HG03025 (cell line): Measurements from ENCODE around the gene CFAP210.

ENCODE experiments used
- ATAC-seq: cut with Tn5 transposase; IDR thresholded peaks from one replicate; pipeline ENCODE4 v1.9.1; 2021; ENCODE audit warnings: mild to moderate bottlenecking, moderate library complexity; ENCODE audit not compliant: unreplicated experiment, low FRiP score

Gene CFAP210

DNA sequence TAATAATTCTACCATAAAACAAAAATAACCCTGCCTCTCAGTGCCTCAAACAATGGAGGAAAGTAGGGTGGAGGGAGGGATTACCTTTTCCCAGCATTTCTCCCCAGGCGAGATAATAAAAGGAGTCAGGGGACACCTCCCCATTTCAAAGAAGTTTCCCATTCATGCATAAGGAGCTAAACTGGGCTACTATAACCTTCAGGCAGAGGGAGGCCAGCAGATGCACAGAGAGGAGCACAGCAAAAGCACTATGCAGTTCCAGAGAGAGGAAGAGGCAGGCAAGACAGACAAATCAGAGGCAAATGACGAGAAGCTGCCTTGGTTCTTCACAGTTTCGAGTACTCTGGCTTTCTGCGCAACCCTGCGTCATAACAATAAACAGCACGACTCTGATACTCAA lies 17.4 kb downstream of the CFAP210 start:
- ATAC-seq: no peak

DNA sequence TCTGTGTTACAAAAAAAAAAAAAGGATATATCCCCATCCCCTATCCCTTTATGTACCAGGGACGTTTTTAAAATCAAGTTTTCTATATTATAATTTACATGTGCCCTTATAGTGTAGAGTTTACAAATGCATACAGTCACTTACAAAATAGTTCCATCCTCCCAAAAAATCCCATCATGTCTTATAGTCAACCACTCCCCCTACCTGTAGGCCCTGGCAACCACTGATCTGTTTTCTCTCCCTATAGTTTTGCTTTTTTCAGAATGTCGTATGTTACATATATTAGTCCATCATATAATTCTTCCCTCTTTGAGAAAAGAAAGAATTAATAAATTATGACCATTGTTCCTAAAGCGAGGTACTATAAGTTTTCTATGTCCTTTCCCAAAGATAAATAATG lies 17.8 kb downstream of the CFAP210 start:
- no peak for ATAC-seq

DNA sequence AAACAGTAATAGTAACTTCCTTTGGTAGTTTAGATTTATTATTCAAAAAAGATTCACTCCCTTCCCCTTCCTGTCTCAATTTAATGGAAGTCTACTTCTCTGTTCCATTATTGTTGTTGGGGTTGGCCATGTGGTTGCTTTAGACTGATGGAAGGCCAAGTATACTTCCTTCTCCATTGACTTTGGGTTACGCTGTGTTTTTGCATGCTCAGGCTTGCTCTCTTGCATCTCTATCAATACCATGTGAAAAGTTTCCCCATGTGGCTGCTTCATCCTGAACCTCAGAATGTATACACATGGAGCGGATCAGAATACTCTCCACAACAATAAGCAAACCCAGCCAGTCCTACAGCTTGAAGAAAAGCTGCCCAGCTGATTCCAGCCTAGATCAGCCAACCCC lies 20.3 kb downstream of the CFAP210 start:
- no peak for ATAC-seq

DNA sequence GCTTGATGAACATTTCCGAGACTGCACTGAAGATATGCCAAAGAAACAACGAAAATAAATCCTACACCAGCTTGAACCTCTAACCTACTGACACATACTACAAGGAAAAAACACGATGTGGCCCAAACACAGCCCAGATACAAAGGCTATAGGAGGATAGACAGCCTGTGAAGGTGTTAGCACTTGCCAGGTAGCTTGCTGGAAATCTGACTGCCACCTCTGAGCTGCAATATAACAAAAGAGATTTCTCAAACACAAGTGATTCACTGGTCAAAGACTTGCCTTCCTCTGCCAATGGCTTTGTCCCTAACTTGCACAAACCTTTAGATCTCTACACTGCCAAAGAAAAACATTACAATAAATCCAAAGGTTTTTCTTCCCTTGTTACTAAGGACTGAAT lies 21.1 kb downstream of the CFAP210 start:
- ATAC-seq: no peak

DNA sequence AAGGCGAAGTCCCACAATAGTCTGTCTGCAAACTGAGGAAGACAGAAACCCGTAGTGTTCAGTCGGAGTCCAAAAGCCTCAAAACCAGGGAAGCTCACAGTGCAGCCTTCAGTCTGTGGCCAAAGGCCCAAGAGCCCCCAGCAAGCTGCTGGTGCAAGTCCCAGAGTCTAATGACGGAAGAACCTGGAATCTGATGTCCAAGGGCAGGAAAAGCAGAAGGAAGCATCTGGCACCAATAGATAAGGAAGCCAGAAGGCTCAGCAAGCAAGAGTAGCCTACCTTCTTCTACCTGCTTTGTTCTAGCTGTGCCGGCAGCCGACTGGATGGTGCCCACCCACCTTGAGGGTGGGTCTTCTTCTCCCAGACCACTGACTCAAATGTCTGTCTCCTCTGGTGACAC lies 21.8 kb downstream of the CFAP210 start:
- no peak for ATAC-seq

DNA sequence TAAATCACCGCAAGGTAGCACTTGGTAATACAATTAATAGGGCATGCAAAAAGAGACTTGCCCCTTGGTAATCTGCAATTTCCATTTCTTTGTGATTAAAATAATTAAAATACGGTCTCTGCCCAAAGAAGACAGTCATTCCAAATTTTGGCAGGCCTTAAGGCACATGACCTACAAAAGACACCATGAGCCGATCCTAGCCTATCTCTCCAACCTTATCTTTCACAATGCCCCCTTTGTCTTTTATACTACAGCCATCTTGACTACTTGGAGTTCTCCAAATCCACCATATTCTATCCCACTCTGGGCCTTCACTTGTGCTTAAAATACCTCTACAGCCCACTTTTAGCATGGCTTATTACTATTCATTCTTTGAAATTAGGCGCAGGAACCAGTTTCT lies 23.3 kb downstream of the CFAP210 start:
- ATAC-seq: no peak

DNA sequence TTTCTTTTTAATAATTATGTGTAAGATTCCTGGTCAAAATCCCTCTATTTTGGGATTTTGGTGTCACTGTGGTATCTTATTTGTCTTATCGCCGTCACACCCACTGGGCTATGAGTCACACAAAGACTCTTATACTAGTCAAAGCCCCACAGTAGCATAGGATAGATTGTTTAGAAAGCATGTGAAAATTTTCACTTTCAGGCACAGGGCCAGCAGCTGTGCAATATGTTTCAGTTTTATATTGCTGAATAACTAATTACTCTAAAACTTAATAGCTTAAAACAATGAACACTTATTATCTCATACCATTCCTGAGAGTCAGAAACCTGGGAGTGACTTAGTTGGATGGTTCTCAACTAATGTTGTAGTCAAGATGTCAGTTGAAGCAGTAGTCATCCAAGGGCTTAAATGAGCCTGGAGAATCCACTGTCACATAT lies 24.0 kb downstream of the CFAP210 start:
- no peak for ATAC-seq

DNA sequence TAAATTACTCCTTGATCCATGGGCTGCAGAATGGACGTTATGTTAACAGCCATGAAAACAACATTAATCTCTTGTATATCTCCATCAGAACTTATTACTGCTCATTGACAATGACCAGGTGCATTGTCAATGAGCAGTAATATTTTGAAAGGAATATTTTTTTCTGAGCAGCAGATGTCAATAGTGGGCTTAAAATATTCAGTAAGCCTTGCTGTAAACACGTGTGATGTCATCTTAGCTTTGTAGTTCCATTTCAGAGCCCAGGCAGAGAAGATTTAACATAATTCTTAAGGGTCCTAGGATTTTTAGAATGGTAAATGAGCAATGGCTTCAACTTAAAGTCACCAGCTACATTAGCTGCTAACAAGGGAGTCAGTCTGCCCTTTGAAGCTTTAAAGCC lies 26.6 kb downstream of the CFAP210 start:
- no peak for ATAC-seq

DNA sequence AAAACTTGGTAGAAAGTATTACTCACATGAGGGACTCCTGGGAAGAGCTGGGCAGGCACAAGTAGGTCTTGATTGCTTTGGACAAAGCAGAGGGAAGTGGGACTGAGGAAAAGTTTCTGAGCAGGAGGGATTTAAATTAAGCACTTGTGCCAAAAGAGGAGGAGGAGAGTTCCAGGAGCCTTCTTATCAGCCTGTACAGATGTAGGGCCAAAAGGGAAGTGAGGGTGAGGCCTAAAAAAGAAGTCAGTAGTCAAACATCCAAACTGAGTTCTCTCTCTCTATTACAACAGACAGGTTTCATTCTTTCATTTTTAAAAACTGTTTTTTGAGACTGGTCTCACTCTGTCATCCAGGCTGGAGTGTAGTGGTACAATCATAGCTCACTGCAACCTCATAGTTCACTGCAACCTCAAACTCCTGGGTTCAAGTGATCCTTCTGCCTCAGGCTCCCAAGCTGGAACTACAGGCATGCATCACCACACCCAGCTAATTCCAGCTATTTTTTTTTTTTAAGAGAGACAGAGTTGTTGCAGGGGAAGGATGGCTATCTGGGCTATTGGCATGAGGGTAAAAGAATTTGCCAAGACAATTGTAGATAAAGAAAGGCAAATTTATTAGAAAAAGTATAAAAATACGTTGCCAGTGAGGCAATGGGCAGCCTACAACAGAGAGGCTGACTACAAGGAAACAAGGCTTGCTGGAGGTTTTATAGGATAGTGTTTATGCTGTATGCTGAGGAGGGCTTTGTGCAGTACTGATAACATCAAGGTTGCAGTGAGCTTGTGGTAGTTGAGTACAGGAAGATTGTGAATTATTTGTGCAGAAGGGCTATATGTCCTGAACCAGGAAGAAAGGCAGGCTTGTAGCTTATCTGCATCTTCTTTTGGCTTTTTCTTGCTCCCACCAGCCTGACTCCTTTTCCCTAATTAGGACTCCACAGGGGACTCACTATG lies 29.0 kb downstream of the CFAP210 start:
- ATAC-seq: no peak

DNA sequence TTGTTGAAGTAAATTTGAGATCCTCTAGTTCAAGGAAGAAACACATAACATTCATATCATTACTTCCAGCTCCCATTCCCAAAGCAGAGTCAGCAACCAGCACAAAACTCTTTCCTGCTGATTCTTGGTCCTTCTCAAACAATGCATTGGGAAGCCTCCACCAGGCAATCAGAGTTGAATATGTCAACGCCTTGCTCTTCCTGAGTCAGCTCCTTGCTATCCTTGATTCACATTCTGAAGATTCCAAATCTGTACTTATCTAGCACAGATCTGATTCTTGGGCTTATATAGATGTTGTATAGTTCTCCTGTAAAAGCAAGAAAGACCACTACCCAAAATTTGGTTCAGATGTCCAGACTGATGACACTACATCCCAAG lies 29.6 kb downstream of the CFAP210 start:
- no peak for ATAC-seq

DNA sequence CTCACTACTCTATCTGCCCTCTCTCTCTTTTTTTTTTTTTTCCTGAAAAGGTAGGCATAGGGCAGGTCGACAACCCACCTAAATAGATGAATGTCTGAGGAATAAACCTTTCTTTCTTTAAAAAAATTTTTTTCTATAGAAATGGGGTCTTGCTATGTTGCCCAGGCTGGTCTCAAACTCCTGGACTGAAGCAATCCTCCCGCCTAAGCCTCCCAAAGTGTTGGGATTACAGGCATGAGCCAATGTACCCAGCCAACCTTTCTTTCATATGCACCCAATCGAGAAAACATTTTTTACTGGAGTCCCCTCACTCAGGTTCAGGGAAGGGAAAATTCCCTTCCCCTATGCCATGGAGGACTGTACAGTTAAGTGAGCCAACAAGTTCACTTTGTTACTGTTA lies 31.0 kb downstream of the CFAP210 start:
- no peak for ATAC-seq

DNA sequence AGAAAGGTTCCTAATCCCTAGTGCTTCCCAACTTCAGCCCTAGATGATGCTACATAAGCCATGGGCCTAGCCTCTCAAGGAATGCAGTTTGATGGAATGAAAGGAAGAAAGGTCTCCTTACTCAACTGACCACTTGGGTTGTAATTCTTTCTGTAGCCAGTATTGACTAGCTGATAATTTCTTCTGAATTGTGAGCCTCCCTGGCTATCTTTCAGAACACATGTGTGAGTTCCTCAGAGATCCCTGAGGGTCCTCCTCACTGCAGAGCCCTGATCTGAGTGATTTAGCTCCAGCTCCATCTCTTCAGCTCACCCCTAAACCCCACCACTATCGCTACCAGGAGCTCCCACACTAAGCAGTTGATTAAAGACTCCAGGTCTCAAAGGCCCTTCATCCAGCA lies 31.5 kb downstream of the CFAP210 start:
- ATAC-seq: no peak

DNA sequence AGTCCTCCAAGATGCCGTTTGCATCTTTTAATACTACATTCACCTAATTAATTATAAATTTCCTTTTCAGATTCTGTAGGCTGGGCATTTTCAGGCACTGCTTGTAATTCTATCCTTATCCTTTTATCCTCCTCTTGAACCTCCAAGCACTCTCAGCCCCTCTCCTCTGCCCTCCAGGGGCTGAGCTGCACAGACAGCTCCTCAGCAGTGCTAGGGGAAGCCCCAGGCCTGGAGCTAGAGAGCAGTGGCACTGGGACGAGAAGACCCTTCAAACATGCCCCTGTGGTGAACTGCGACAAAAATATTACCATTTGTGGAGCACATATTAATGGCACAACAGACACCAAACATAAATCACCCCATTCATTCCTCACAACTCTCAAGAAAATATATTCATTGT lies 32.9 kb downstream of the CFAP210 start:
- no peak for ATAC-seq

DNA sequence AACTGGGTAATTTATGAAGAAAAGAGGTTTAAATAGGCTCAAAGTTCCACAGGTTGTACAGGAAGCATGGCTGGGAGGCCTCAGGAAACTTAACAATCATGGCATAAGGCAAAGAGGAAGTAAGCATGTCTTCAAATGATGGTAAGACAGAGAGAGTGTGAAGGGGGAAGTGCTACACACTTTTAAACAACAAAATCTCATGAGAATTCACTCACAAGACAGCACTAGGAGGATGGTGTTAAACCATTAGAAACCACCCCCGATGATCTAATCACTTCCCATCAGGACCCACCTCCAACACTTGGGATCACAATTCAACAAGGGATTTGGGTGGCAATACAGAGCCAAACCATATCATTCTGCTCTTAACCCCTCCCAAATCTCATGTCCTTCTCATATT lies 34.9 kb downstream of the CFAP210 start:
- no peak for ATAC-seq

DNA sequence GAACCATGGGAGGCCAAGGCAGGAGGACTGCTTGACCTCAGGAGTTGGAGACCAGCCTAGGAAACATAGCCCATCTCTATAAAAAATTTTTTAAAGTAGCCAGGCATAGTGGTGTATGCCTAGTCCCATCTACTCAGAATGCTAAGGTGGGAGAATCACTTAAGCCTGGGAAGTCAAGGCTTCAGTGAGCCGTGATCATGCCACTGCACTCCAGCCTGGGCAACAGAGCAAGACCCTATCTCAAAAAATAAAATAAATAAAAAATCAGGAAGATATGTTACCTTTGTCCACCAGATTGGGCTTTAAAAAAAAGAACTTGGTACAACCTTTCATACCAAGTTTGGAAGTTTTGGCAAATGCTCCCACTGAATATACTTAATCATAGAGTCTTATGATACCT lies 35.3 kb downstream of the CFAP210 start:
- ATAC-seq: no peak

DNA sequence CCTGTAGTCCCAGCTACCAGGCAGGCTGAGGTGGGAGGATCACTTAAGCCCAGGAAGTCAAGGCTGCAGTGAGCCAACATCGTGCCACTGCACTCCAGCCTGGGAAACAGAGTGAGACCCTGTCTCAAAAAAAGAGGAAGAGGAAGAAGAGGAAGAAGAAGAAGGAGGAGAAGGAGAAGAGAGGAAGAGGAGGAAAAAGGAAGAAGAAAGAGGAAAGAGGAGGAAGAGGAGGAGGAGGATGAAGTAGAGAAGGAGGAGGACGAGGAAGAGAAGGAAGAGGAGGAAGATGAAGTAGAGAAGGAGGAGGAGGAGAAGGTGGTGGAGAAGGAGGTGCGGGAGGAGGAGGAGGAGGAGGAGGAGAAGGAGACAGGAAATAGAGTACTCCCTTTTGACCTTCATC lies 38.0 kb downstream of the CFAP210 start:
- ATAC-seq: no peak

DNA sequence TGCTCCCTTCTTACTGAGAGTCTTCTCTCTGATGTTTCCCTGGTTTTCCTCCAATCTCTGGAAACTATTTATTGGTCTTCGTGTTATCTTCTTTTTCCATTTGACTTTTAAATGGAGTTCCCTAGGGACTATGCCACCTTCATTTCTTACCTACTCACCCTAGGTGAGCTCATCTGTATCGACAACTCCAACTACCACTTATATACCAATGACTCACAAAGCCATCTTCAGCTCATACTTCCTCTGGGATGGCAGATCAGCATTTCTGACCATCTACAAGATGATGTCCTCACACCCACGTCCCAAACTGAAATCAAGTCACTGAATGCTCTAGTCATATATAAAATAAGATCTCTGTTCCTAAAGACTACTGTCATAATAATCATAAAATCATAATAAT lies 40.6 kb downstream of the CFAP210 start:
- ATAC-seq: no peak

DNA sequence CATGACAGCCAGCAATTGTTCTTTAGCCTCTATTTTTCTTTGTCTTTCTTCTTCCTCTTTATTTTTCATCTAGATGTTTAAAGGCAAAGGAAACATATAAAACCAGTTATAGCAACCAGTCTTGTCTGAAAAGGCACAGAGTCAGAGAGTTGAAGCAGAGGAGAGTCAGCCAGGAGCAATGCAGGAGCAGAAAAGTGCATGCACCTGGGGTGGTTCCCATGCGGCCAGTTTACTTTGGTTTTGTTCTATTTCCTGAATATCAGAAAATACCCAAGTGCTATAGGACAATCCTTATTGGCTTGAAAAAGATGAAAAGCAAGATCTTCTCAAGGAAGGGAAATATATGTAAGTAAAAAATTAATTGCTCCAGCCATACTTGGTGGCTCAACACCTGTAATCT lies 44.9 kb downstream of the CFAP210 start:
- no peak for ATAC-seq

DNA sequence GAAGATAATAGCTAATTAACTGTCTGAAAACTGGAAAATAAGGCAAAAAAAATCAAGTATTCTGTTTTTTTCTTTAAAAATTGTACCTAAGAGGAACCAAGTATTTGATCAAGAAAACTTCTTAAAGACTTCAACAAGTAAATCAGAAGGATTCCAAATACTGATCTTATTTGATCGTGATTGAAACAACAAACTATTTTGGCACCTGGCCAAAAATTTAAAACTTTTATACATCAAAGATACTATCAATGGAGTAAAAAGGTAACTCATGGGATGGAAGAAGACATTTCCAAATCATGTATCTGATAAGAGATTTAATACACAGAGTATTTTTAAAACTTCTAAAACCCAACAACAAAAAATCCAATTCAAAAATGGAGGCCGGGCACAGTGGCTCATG lies 46.7 kb downstream of the CFAP210 start:
- no peak for ATAC-seq

DNA sequence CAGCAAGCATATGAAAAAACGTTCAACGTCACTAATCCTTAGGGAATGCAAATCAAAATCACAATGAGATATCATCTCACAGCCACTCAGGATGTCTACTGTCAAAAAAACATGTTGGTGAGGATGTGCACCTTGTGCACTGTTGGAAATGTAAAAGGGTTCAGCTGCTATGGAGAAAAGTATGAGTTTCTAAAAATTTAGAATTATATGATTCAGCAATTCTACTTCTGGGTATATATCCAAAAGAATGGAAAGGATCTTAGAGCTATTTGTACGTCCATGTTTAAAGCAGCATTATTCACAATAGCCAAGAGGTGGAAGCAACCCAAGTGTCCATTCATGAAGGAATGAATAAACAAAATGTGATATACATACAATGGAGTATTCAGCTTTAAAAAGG lies 50.0 kb downstream of the CFAP210 start:
- no peak for ATAC-seq

DNA sequence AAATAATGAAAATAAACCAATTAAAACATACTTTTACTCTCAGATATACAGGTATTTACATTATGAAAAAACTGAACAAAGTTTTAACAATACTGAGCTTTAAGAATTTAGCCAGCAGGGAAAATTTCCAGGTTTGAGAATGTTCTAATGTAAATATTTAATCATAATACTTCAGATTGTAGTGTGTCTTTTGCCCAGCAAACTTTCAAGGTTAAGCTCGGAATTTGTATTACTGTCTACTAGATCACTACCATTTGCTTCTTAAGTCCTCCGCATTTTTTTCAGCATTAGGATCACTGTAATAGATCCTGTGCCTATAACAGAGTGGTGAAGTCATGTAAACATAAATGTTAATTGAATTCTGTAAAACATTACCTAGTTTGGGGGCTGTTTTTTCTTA lies 52.7 kb downstream of the CFAP210 start:
- ATAC-seq: no peak

DNA sequence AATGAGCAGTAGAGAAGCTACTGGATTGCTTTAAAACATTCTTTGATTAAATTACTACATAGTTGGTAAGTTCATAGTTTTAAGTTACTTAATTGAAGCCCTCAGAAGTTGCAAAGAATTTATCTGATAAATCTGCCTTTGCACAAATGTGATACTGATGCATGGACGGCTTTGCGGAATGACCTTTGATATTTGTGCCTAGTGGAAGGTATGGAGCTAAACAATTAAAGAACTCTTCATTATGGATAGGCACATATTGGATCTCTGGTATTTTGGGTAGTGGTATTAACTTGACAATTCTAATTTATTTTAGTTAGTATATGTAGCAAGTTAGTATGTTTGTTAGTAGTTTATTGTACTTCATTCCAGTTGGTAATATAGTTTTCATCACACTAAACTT lies 54.1 kb downstream of the CFAP210 start:
- no peak for ATAC-seq

DNA sequence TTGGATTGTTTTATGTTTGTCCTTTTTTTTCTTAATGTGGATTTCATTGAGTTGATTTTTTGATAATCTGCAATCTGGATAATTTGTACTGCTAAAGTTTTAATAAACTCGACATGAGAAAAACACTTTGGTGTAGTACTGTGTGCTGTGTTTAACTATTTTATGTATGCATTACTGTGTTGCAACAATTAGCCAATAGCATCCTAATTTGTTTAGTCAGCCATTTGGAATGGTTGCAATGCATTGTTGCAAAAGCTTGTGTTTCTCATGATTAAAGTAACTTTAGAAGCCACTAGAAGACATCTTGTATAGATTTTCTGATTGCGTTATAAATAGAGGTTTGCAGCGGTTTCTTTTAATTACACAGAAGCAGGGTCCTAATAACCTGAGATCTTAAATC lies 56.6 kb downstream of the CFAP210 start:
- ATAC-seq: no peak
